ENCODE measurements around the gene DND1. TPM values are rescaled to one million over a fixed set of nuclear protein-coding genes. Genes with fewer than 3 reads are reported as not detected.

Gene DND1
- total and polyA plus RNA-seq, 8 donors = 0.37 to 3.8 (median 0.60) TPM

GRCh38 chr5:140658870-140659269 is 14.5 kb downstream of the DND1 start:
- intact Hi-C loops (cut with DNase I) = no loop called here
- Histone ChIP-seq H3K27me3 (no peaks in the 10 kb centered on the region), H3K27ac (no peak overlapping the region), H3K9me3 (no peaks in the 10 kb centered on the region), H3K36me3 (peaks cover 3 to 79% (median 46%) of the 10 kb centered on the region in 3 donors), H3K4me3 (no peak overlapping the region), H3K4me1 (peaks cover 0 to 3% (median 0%) of the 10 kb centered on the region in 3 donors)
- WGBS, 2 donors = 97% methylated on average over 17 of the region's 17 CpGs
- FAIRE-seq (no peak), ATAC-seq (no peak), DNase-seq (no peak)
- TF ChIP-seq, protein P1, sequence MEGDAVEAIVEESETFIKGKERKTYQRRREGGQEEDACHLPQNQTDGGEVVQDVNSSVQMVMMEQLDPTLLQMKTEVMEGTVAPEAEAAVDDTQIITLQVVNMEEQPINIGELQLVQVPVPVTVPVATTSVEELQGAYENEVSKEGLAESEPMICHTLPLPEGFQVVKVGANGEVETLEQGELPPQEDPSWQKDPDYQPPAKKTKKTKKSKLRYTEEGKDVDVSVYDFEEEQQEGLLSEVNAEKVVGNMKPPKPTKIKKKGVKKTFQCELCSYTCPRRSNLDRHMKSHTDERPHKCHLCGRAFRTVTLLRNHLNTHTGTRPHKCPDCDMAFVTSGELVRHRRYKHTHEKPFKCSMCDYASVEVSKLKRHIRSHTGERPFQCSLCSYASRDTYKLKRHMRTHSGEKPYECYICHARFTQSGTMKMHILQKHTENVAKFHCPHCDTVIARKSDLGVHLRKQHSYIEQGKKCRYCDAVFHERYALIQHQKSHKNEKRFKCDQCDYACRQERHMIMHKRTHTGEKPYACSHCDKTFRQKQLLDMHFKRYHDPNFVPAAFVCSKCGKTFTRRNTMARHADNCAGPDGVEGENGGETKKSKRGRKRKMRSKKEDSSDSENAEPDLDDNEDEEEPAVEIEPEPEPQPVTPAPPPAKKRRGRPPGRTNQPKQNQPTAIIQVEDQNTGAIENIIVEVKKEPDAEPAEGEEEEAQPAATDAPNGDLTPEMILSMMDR (IDR thresholded peaks at IDR 0.05) = no peak

DNA sequence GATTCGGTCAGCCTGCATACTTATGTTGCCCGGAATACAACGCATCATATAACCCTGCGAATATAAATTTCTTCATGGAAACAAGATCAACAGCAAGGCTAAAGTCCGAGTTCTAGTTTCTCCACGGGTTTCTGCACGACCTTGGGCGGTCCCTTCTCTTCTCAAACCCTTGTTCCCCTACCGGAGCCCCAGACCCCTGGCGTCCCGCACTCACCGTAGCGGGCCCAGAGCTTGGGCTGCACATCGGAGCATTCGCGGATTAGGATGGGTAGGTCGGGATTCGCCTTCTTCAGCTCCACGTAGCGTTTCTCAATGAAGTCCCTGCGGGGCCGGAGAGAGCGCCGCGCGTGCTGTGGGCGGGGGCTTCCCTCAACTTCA is 26.3 kb downstream of the DND1 start:
- ATAC-seq = peak; percentile 23 to 47 (median 27)
- WGBS, 2 donors = 0 to 1% methylated on average over 27 of the region's 27 CpGs

DNA sequence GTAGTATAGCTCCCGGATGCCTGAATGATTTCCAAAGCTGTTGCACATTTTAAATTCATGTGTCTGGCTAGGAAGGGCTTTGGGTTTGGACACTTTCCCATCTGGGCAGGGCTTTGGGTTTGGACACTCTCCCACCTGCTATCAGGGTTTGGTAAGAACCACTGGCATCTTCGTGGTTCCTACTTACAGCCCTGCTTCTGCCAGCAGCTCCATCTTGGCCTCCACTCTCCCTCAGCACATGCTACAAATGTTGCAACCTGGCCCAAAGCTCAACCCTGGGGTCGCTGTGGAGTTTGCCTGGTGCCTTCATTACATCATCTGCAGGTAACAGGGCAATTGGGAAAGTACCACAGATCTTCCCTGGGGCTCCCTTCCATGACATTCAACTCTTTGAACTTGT is 30.7 kb downstream of the DND1 start:
- ATAC-seq (no peak), DNase-seq (no peak), FAIRE-seq (no peak)
- TF ChIP-seq, protein P1 (IDR thresholded peaks at IDR 0.05) = no peak
- no peak overlapping the region for H3K4me3 ChIP-seq
- peaks cover 0 to 16% (median 6%) of the 10 kb centered on the region in 3 donors for H3K4me1 ChIP-seq
- no peaks in the 10 kb centered on the region for H3K27me3 ChIP-seq
- no peak overlapping the region for H3K27ac ChIP-seq
- H3K9me3 ChIP-seq = no peaks in the 10 kb centered on the region
- 56 to 60% methylated on average over 3 of the region's 3 CpGs for WGBS, 2 donors
- intact Hi-C loops (cut with DNase I) = no loop called here
- peaks cover 0 to 28% (median 0%) of the 10 kb centered on the region in 3 donors for H3K36me3 ChIP-seq

More for the DNA sequence above, 26.3 kb downstream of the DND1 start:
- TF ChIP-seq, protein P1 (IDR thresholded peaks at IDR 0.05) = no peak
- Histone ChIP-seq H3K27me3 (no peaks in the 10 kb centered on the region), H3K27ac (peak overlapping the region; percentile 49 to 75 (median 70)), H3K4me1 (peaks cover 0 to 12% (median 6%) of the 10 kb centered on the region in 3 donors), H3K4me3 (peak overlapping the region; percentile 68 to 98 (median 80)), H3K9me3 (no peaks in the 10 kb centered on the region), H3K36me3 (peaks cover 0 to 43% (median 3%) of the 10 kb centered on the region in 3 donors)
- DNase-seq (no peak), FAIRE-seq (no peak)
- intact Hi-C loops (cut with DNase I) = no loop called here

GRCh38 chr5:140641716-140642115 is 31.7 kb downstream of the DND1 start:
- FAIRE-seq = no peak
- TF ChIP-seq, protein P1 (IDR thresholded peaks at IDR 0.05) = no peak
- Histone ChIP-seq H3K4me1 (peaks cover 0 to 14% (median 6%) of the 10 kb centered on the region in 3 donors), H3K9me3 (no peaks in the 10 kb centered on the region), H3K27ac (no peak overlapping the region), H3K36me3 (peaks cover 0 to 28% (median 0%) of the 10 kb centered on the region in 3 donors), H3K27me3 (no peaks in the 10 kb centered on the region), H3K4me3 (no peak overlapping the region)
- WGBS, 2 donors = 88 to 89% methylated on average over 8 of the region's 8 CpGs
- DNase-seq = no peak
- intact Hi-C loops (cut with DNase I) = no loop called here
- ATAC-seq = no peak

All from pancreas (tissue), 10 donors.